ENCODE data around the gene EML3. TPM values are rescaled to one million over a fixed set of nuclear protein-coding genes. Genes with fewer than 3 reads are reported as not detected.

Gene EML3
- polyA plus RNA-seq, 1 donor from 2014 or later: 0.38 TPM

GRCh38 chr11:62569611-62570010 lies 43.0 kb downstream of the EML3 start:
- Histone ChIP-seq H3K4me3 (ENCODE audit: low read length) (no peak overlapping the region), H3K27ac (ENCODE audit: low read length) (no peak overlapping the region), H3K79me2 (replicated peaks; ENCODE audit: insufficient read depth, low read length) (peaks cover 36% of the 10 kb centered on the region), H4K20me1 (ENCODE audit: insufficient read depth) (no peaks in the 10 kb centered on the region), H3K9me3 (ENCODE audit: low read length) (no peaks in the 10 kb centered on the region), H3K9me2 (ENCODE audit: insufficient read depth, low read length) (no peaks in the 10 kb centered on the region), H3K27me3 (ENCODE audit: insufficient read depth, low read depth, low read length) (no peaks in the 10 kb centered on the region), H3K4me2 (ENCODE audit: low read length) (no peak overlapping the region), H3K9ac (ENCODE audit: low read length) (no peak overlapping the region), H3K36me3 (ENCODE audit: insufficient read depth, low read length) (peaks cover 4% of the 10 kb centered on the region), H2AFZ (ENCODE audit: low read depth, low read length) (no peak overlapping the region), H3F3A (ENCODE audit: insufficient read depth, low read length, poor library complexity, severe bottlenecking) (no peaks in the 10 kb centered on the region)
- no peak for TF ChIP-seq REST (IDR thresholded peaks at IDR 0.05; ENCODE audit: borderline replicate concordance)
- no peak for TF ChIP-seq EP300 (conservative IDR thresholded peaks at IDR 0.05; ENCODE audit: poor library complexity, severe bottlenecking)
- no peak for TF ChIP-seq MXI1 (conservative IDR thresholded peaks at IDR 0.05; ENCODE audit: poor library complexity, severe bottlenecking)
- TF ChIP-seq CTCF (IDR thresholded peaks at IDR 0.05; ENCODE audit: poor library complexity, severe bottlenecking): no peak
- no peak for TF ChIP-seq TAF1 (IDR thresholded peaks at IDR 0.05; ENCODE audit: low read depth)
- no peak for TF ChIP-seq SMC3 (conservative IDR thresholded peaks at IDR 0.05; ENCODE audit: poor library complexity)
- no peak for TF ChIP-seq RAD21 (conservative IDR thresholded peaks at IDR 0.05)

GRCh38 chr11:62567018-62567633 lies 45.4 kb downstream of the EML3 start:
- Histone ChIP-seq H2AFZ (ENCODE audit: low read depth, low read length) (no peak overlapping the region), H3K9me3 (ENCODE audit: low read length) (no peaks in the 10 kb centered on the region), H3K9me2 (ENCODE audit: insufficient read depth, low read length) (no peaks in the 10 kb centered on the region), H3K27me3 (ENCODE audit: insufficient read depth, low read depth, low read length) (no peaks in the 10 kb centered on the region), H3K4me3 (ENCODE audit: low read length) (no peak overlapping the region), H3K79me2 (replicated peaks; ENCODE audit: insufficient read depth, low read length) (peaks cover 21% of the 10 kb centered on the region), H3K4me2 (ENCODE audit: low read length) (no peak overlapping the region), H3F3A (ENCODE audit: insufficient read depth, low read length, poor library complexity, severe bottlenecking) (no peaks in the 10 kb centered on the region), H3K36me3 (ENCODE audit: insufficient read depth, low read length) (peaks cover 4% of the 10 kb centered on the region), H3K9ac (ENCODE audit: low read length) (no peak overlapping the region), H4K20me1 (ENCODE audit: insufficient read depth) (no peaks in the 10 kb centered on the region), H3K27ac (ENCODE audit: low read length) (no peak overlapping the region)
- TF ChIP-seq SMC3 (conservative IDR thresholded peaks at IDR 0.05; ENCODE audit: poor library complexity) (no peak), POLR2AphosphoS5 (IDR thresholded peaks at IDR 0.05) (no peak), CTCF (IDR thresholded peaks at IDR 0.05; ENCODE audit: poor library complexity, severe bottlenecking) (no peak), REST (IDR thresholded peaks at IDR 0.05; ENCODE audit: borderline replicate concordance) (no peak), TAF1 (IDR thresholded peaks at IDR 0.05; ENCODE audit: low read depth) (no peak), EP300 (conservative IDR thresholded peaks at IDR 0.05; ENCODE audit: poor library complexity, severe bottlenecking) (no peak), EZH2 (IDR thresholded peaks at IDR 0.05; ENCODE audit: borderline replicate concordance, insufficient read depth, low read length, poor library complexity, severe bottlenecking) (no peak), RAD21 (conservative IDR thresholded peaks at IDR 0.05) (no peak)
